Activated T-cell treated with anti-CD3 and anti-CD28 coated beads, Interleukin-2, amount 50 U/mL, for 72 hours (primary cell): ENCODE results near the gene NUP93. TPM values are rescaled to one million over a fixed set of nuclear protein-coding genes. Genes with fewer than 3 reads are reported as not detected.

Experiments used
- ATAC-seq, 2 donors: fragments of 150-1000 bp; cut with Tn5 transposase; replicated peaks in 1 of 2; 2 replicates each; pipeline ENCODE4 v1.10.0; 2021; ENCODE audit warnings: moderate library complexity in 2 of 2, mild to moderate bottlenecking in 1 of 2
- DNase-seq, 2 donors: peaks; one replicate each; pipeline ENCODE4 v3.0.0; 2021 to 2022; ENCODE audit warnings: mixed read lengths in 1 of 2
- H3K27ac Mint-ChIP-seq: one replicate; pipeline ENCODE4 v1.8.0; 2022; ENCODE audit warnings: mild to moderate bottlenecking, moderate library complexity, mixed read lengths
- H3K27me3 Mint-ChIP-seq: one replicate; pipeline ENCODE4 v1.8.0; 2022; ENCODE audit warnings: low read depth, mixed read lengths
- H3K36me3 Mint-ChIP-seq, 2 donors: one replicate each; pipeline ENCODE4 v1.8.0; 2022; ENCODE audit warnings: mixed read lengths in 2 of 2, mild to moderate bottlenecking in 1 of 2; ENCODE audit not compliant: insufficient read depth in 2 of 2
- H3K4me1 Mint-ChIP-seq: one replicate; pipeline ENCODE4 v1.8.0; 2022; ENCODE audit warnings: low read depth, mixed read lengths
- H3K4me3 Mint-ChIP-seq, 2 donors: one replicate each; pipeline ENCODE4 v1.8.0; 2022; ENCODE audit warnings: mild to moderate bottlenecking in 2 of 2, mixed read lengths in 2 of 2, moderate library complexity in 2 of 2
- H3K9me3 Mint-ChIP-seq, 2 donors: one replicate each; pipeline ENCODE4 v1.8.0; 2022; ENCODE audit warnings: mixed read lengths in 2 of 2
- total RNA-seq, 2 donors: library from RNA; stranded (reverse); gene quantifications; one replicate each; pipeline ENCODE4 v1.2.3, GENCODE V29; 2022

Gene NUP93
- total RNA-seq, 2 donors from 2014 or later, result 112 to 155 TPM

DNA sequence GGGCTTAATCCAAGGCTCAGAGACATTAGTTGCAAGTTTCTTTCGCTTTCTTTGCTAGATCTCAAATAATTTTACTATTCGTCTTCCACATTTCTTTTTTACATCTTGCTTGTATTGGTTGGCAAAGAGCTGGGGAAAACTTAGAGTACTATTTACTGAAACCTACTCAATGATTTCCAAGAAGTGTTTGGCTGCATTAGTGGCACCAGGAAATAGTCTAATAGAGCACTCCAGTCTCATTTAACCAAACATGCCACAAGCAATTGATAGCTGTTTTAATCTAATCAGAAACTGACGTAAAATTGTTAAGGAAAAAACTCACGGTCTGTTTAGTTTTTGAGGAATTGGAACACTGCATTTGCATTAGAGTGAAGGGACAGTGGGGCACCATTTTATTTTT is 29.0 kb downstream of the NUP93 start:
- no peaks in the 10 kb centered on the region for H3K27me3 Mint-ChIP-seq
- H3K4me1 Mint-ChIP-seq, result peaks cover 12% of the 10 kb centered on the region
- no peak for DNase-seq
- no peak overlapping the region for H3K4me3 Mint-ChIP-seq
- peaks cover 0 to under 1% of the 10 kb centered on the region in 2 donors for H3K9me3 Mint-ChIP-seq
- H3K27ac Mint-ChIP-seq, result no peak overlapping the region
- peaks cover 4 to 27% of the 10 kb centered on the region in 2 donors for H3K36me3 Mint-ChIP-seq
- no peak for ATAC-seq

GRCh38 chr16:56763291-56763916 is 33.5 kb downstream of the NUP93 start:
- peak overlapping the region; percentile 76 for H3K27ac Mint-ChIP-seq
- H3K4me1 Mint-ChIP-seq, result peaks cover 13% of the 10 kb centered on the region
- DNase-seq (no peak), ATAC-seq (no peak)
- no peaks in the 10 kb centered on the region for H3K9me3 Mint-ChIP-seq
- no peaks in the 10 kb centered on the region for H3K27me3 Mint-ChIP-seq
- H3K4me3 Mint-ChIP-seq, result no peak overlapping the region
- H3K36me3 Mint-ChIP-seq, result peaks cover 2 to 18% of the 10 kb centered on the region in 2 donors

GRCh38 chr16:56764835-56765234 is 34.9 kb downstream of the NUP93 start:
- Mint-ChIP-seq H3K27me3 (no peaks in the 10 kb centered on the region), H3K4me1 (peaks cover 13% of the 10 kb centered on the region), H3K27ac (peak overlapping the region; percentile 17), H3K36me3 (peaks cover 2 to 11% of the 10 kb centered on the region in 2 donors), H3K9me3 (no peaks in the 10 kb centered on the region), H3K4me3 (no peak overlapping the region)
- ATAC-seq (no peak), DNase-seq (no peak)

DNA sequence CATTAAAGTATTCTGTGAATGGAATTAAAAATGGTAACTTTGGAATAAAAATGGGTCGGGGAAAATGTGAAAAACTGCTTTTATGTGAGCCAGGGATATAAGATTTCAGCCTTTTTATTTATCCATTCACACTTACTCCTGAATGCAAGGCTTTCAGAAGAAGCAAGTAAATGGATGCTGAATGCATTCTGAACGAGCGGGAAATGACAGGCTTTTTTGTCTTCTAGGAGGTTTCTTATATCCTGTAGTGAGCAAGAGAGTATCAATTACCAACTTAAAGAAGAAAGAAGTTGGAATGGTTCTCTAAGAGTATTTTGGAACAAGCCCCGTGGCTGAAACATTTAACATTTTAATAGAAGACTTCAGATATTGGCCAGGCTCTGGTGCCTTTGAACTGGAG is 36.0 kb downstream of the NUP93 start:
- Mint-ChIP-seq H3K4me1 (peaks cover 19% of the 10 kb centered on the region), H3K9me3 (no peaks in the 10 kb centered on the region)

DNA sequence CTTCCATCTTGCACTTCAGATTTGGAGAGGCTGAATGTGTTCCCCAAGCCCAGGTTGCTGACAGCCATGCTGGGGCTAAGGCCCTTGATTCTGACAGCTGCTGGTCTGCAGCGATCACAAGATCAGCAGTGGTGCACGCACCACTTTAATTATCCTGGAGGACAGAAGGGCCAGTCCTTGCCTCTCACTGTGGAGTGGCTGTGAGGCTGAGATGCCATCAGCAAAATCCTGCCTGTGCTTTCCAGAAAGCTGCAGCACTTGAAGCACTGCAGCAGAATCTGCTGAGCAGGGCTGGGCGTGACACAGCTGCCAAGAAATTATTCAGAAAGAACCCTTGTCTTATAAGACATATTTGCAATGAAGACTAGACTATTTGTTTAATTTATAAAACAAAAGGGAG is 37.1 kb downstream of the NUP93 start:
- Mint-ChIP-seq H3K27me3 (no peaks in the 10 kb centered on the region), H3K4me3 (no peak overlapping the region), H3K27ac (no peak overlapping the region), H3K9me3 (no peaks in the 10 kb centered on the region), H3K36me3 (peaks cover 2 to 6% of the 10 kb centered on the region in 2 donors), H3K4me1 (peaks cover 30% of the 10 kb centered on the region)
- DNase-seq (no peak), ATAC-seq (no peak)

More for the DNA sequence above, 36.0 kb downstream of the NUP93 start:
- peaks cover 2 to 10% of the 10 kb centered on the region in 2 donors for H3K36me3 Mint-ChIP-seq
- ATAC-seq (no peak), DNase-seq (no peak)
- H3K4me3 Mint-ChIP-seq, result no peak overlapping the region
- no peaks in the 10 kb centered on the region for H3K27me3 Mint-ChIP-seq
- H3K27ac Mint-ChIP-seq, result no peak overlapping the region

GRCh38 chr16:56769677-56770076 is 39.7 kb downstream of the NUP93 start:
- no peak overlapping the region for H3K4me3 Mint-ChIP-seq
- no peaks in the 10 kb centered on the region for H3K27me3 Mint-ChIP-seq
- peak overlapping the region; percentile 70 for H3K27ac Mint-ChIP-seq
- DNase-seq (no peak), ATAC-seq (no peak)
- H3K36me3 Mint-ChIP-seq, result peaks cover 0 to 6% of the 10 kb centered on the region in 2 donors
- H3K9me3 Mint-ChIP-seq, result no peaks in the 10 kb centered on the region
- H3K4me1 Mint-ChIP-seq, result peaks cover 29% of the 10 kb centered on the region

GRCh38 chr16:56771558-56772279 is 41.8 kb downstream of the NUP93 start:
- Mint-ChIP-seq H3K9me3 (no peaks in the 10 kb centered on the region), H3K36me3 (peaks cover 0 to 4% of the 10 kb centered on the region in 2 donors), H3K27me3 (no peaks in the 10 kb centered on the region), H3K27ac (peak overlapping the region; percentile 64), H3K4me1 (peaks cover 26% of the 10 kb centered on the region), H3K4me3 (peak overlapping the region in 1 of 2 donors; percentile 54)
- DNase-seq, result no peak
- ATAC-seq, result peak in 1 of 2 donors; percentile 43

DNA sequence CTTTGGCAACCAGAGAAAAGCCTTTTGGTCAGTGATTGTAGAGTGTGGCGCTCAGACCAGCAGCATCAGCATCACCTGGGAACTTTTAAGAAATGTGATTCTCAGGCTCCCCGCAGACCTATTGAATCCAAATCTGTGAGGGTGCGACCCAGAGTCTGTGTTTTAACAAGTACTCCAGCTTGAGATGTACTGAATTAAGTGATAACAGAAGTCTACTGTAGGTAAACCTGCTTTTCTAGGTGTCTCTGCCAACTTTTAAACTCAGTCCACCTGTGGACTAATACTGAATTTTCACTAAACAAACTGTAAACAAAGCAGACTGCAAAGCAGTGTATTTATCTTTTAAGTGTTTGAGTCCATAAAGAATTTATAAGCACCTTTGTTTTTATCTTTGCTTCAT is 43.6 kb downstream of the NUP93 start:
- Mint-ChIP-seq H3K36me3 (peaks cover 0 to 4% of the 10 kb centered on the region in 2 donors), H3K27me3 (no peaks in the 10 kb centered on the region), H3K27ac (no peak overlapping the region), H3K9me3 (no peaks in the 10 kb centered on the region), H3K4me3 (no peak overlapping the region), H3K4me1 (peaks cover 34% of the 10 kb centered on the region)
- DNase-seq (no peak), ATAC-seq (no peak)

GRCh38 chr16:56774016-56774680 is 44.2 kb downstream of the NUP93 start:
- no peaks in the 10 kb centered on the region for H3K9me3 Mint-ChIP-seq

DNA sequence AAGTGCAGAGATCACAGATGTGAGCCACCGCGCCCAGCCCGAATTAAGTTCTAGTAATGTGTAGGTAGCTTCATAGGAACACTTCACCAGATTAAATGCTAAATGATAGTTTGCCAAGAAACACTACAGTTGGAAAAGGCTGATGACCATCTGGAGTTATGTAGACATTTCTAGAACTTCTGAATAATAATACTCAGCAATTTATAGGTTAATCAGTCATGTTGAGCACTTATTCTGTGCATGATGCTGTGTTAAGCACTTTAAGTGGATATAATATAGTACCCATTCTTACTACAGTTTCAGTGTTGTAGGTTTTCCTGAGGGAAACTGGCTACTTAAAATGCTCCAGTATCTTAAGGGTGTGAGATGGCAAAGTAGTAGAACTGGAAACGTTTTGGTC is 45.2 kb downstream of the NUP93 start:
- Mint-ChIP-seq H3K4me1 (peaks cover 40% of the 10 kb centered on the region), H3K36me3 (peaks cover 0 to 4% of the 10 kb centered on the region in 2 donors), H3K27me3 (no peaks in the 10 kb centered on the region), H3K27ac (no peak overlapping the region), H3K9me3 (no peaks in the 10 kb centered on the region), H3K4me3 (no peak overlapping the region)
- ATAC-seq, result no peak
- DNase-seq, result no peak

More at GRCh38 chr16:56774016-56774680, 44.2 kb downstream of the NUP93 start:
- H3K36me3 Mint-ChIP-seq, result peaks cover 0 to 4% of the 10 kb centered on the region in 2 donors
- no peaks in the 10 kb centered on the region for H3K27me3 Mint-ChIP-seq
- no peak for ATAC-seq
- peaks cover 37% of the 10 kb centered on the region for H3K4me1 Mint-ChIP-seq
- no peak for DNase-seq
- no peak overlapping the region for H3K4me3 Mint-ChIP-seq
- H3K27ac Mint-ChIP-seq, result no peak overlapping the region

DNA sequence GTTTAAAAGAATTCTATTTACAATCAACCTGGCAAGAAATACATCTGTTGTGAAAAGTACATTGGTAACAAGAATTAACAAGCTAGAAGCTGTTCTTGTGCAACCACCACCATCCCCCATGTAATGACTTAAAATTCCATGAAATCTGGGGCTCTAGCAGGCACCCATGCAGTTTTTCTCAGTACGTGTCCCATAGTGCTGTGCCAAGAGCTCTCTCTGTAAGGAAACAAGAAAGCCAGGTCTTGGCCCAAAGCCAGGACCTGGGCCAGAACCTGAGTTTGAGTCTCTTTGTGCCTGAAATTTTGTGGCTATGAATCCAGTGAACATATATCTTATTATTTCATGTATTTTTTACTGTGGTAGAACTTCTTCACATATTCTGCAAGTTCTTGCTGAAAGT is 46.6 kb downstream of the NUP93 start:
- no peak overlapping the region for H3K27ac Mint-ChIP-seq
- no peak for DNase-seq
- ATAC-seq, result no peak
- H3K4me1 Mint-ChIP-seq, result peaks cover 36% of the 10 kb centered on the region
- no peaks in the 10 kb centered on the region for H3K9me3 Mint-ChIP-seq
- peaks cover 0 to 4% of the 10 kb centered on the region in 2 donors for H3K36me3 Mint-ChIP-seq
- no peak overlapping the region for H3K4me3 Mint-ChIP-seq
- no peaks in the 10 kb centered on the region for H3K27me3 Mint-ChIP-seq

GRCh38 chr16:56777001-56777400 is 47.1 kb downstream of the NUP93 start:
- no peaks in the 10 kb centered on the region for H3K9me3 Mint-ChIP-seq

GRCh38 chr16:56777482-56777881 is 47.6 kb downstream of the NUP93 start:
- Mint-ChIP-seq H3K4me3 (no peak overlapping the region), H3K27ac (no peak overlapping the region), H3K27me3 (no peaks in the 10 kb centered on the region), H3K4me1 (peaks cover 32% of the 10 kb centered on the region), H3K9me3 (no peaks in the 10 kb centered on the region), H3K36me3 (peaks cover 0 to 4% of the 10 kb centered on the region in 2 donors)
- ATAC-seq, result no peak
- DNase-seq, result no peak

More at GRCh38 chr16:56777001-56777400, 47.1 kb downstream of the NUP93 start:
- H3K36me3 Mint-ChIP-seq, result peaks cover 0 to 4% of the 10 kb centered on the region in 2 donors
- peaks cover 36% of the 10 kb centered on the region for H3K4me1 Mint-ChIP-seq
- no peaks in the 10 kb centered on the region for H3K27me3 Mint-ChIP-seq
- no peak for ATAC-seq
- H3K27ac Mint-ChIP-seq, result no peak overlapping the region
- DNase-seq, result no peak
- H3K4me3 Mint-ChIP-seq, result no peak overlapping the region
